GM12865 (cell line): ENCODE results near the gene DCP2.

Experiments used
- DNase-seq: peaks from one replicate; pipeline ENCODE4 v3.0.0; 2010; ENCODE audit warnings: low read depth
- H3K4me3 ChIP-seq: 2 replicates; pipeline ENCODE4 v1.5.1; 2011; ENCODE audit warnings: mild to moderate bottlenecking, low read depth, low read length, control low read depth
- CTCF ChIP-seq: IDR thresholded peaks from 2 replicates; pipeline ENCODE4 v1.5.1; 2011; ENCODE audit warnings: low read length, control low read depth, low read depth, inconsistent platforms; ENCODE audit not compliant: insufficient read depth; ENCODE audit errors: missing control alignments

The DCP2 gene

GRCh38 chr5:112995764-112996618, 19.4 kb downstream of the DCP2 start:
- DNase-seq: peak; percentile 71
- H3K4me3 ChIP-seq: no peak overlapping the region
- TF ChIP-seq CTCF: peak; percentile 84

GRCh38 chr5:112996830-112997374, 20.3 kb downstream of the DCP2 start:
- no peak for DNase-seq
- TF ChIP-seq CTCF: no peak
- H3K4me3 ChIP-seq: no peak overlapping the region

- no peak for DNase-seq
- TF ChIP-seq CTCF: no peak
- no peak overlapping the region for H3K4me3 ChIP-seq
Observed at GRCh38 chr5:112998296-112998695, 21.7 kb downstream of the DCP2 start.

GRCh38 chr5:113000466-113000865, 23.9 kb downstream of the DCP2 start:
- no peak for TF ChIP-seq CTCF
- no peak for DNase-seq
- no peak overlapping the region for H3K4me3 ChIP-seq

- H3K4me3 ChIP-seq: no peak overlapping the region
- no peak for DNase-seq
- TF ChIP-seq CTCF: no peak
Observed at GRCh38 chr5:113002423-113002822, 25.8 kb downstream of the DCP2 start.

GRCh38 chr5:113003763-113004162, 27.2 kb downstream of the DCP2 start:
- no peak overlapping the region for H3K4me3 ChIP-seq
- no peak for DNase-seq
- TF ChIP-seq CTCF: no peak

GRCh38 chr5:113005454-113005853, 28.9 kb downstream of the DCP2 start:
- TF ChIP-seq CTCF: no peak
- no peak for DNase-seq
- H3K4me3 ChIP-seq: no peak overlapping the region
